HEK293T (cell line): ENCODE results near the gene DTNBP1.
A peak's percentile ranks its signal among the peaks of the same experiment; 100 is the strongest.

Source experiments
- CTCF ChIA-PET: fragments of 350-600 bp; formaldehyde crosslinking; extraction: SDS; loops from one replicate; lab custom pipeline; 2021; ENCODE audit warnings: antibody characterized with exemption, inconsistent platforms; lab: Yijun Ruan, JAX
- POLR2A ChIA-PET: fragments of 350-600 bp; formaldehyde crosslinking; extraction: SDS; loops from one replicate; lab custom pipeline; 2020; ENCODE audit warnings: antibody characterized with exemption, inconsistent platforms; lab: Yijun Ruan, JAX
- DNase-seq: peaks from one replicate; pipeline ENCODE4 v3.0.0; 2012; ENCODE audit warnings: mixed read lengths; ENCODE audit errors: extremely low spot score
- ARNT ChIP-seq: fragments of 450-650 bp; IDR thresholded peaks from 2 replicates; pipeline ENCODE4 v1.6.1; 2017; ENCODE audit warnings: mild to moderate bottlenecking
- BHLHE40 ChIP-seq: fragments of 450-650 bp; IDR thresholded peaks from 2 replicates; pipeline ENCODE4 v1.6.1; 2016; ENCODE audit warnings: mild to moderate bottlenecking, moderate library complexity, borderline replicate concordance
- CTBP1 ChIP-seq: fragments of 450-650 bp; IDR thresholded peaks from 2 replicates; pipeline ENCODE4 v1.6.1; 2016; ENCODE audit warnings: borderline replicate concordance
- ELF4 ChIP-seq: fragments of 450-650 bp; IDR thresholded peaks from 2 replicates; pipeline ENCODE4 v1.6.1; 2017; ENCODE audit warnings: antibody characterized with exemption
- FOXA1 ChIP-seq: fragments of 450-650 bp; IDR thresholded peaks from 2 replicates; pipeline ENCODE4 v1.6.1; 2016; ENCODE audit warnings: mild to moderate bottlenecking
- FOXK2 ChIP-seq: fragments of 450-650 bp; IDR thresholded peaks from 2 replicates; pipeline ENCODE4 v1.6.1; 2016; ENCODE audit warnings: mild to moderate bottlenecking
- FOXM1 ChIP-seq: fragments of 450-650 bp; IDR thresholded peaks from 2 replicates; pipeline ENCODE4 v1.6.1; 2017; ENCODE audit warnings: mild to moderate bottlenecking, borderline replicate concordance
- HDGF ChIP-seq: fragments of 450-650 bp; IDR thresholded peaks from 2 replicates; pipeline ENCODE4 v1.6.1; 2017; ENCODE audit warnings: antibody characterized with exemption, borderline replicate concordance
- L3MBTL2 ChIP-seq: fragments of 450-650 bp; conservative IDR thresholded peaks from 2 replicates; pipeline ENCODE4 v1.6.1; 2016; ENCODE audit warnings: mild to moderate bottlenecking
- LEF1 ChIP-seq: fragments of 450-650 bp; IDR thresholded peaks from 2 replicates; pipeline ENCODE4 v1.6.1; 2017; ENCODE audit warnings: mild to moderate bottlenecking, borderline replicate concordance
- NFRKB ChIP-seq: fragments of 450-650 bp; IDR thresholded peaks from 2 replicates; pipeline ENCODE4 v1.6.1; 2016; ENCODE audit warnings: mild to moderate bottlenecking, moderate library complexity
- PKNOX1 ChIP-seq: fragments of 450-650 bp; IDR thresholded peaks from 2 replicates; pipeline ENCODE4 v1.6.1; 2016
- SP1 ChIP-seq: fragments of 450-650 bp; IDR thresholded peaks from 2 replicates; pipeline ENCODE4 v1.6.1; 2017
- SUZ12 ChIP-seq: fragments of 450-650 bp; IDR thresholded peaks from 2 replicates; pipeline ENCODE4 v1.6.1; 2016; ENCODE audit warnings: mild to moderate bottlenecking
- TARDBP ChIP-seq: fragments of 450-650 bp; IDR thresholded peaks from 2 replicates; pipeline ENCODE4 v1.6.1; 2016
- ZNF384 ChIP-seq: fragments of 450-650 bp; IDR thresholded peaks from 2 replicates; pipeline ENCODE4 v1.6.1; 2016

Gene DTNBP1

GRCh38 chr6:15551798-15552197 is 111.0 kb downstream of the DTNBP1 start:
- CTCF ChIA-PET: no interaction called here
- POLR2A ChIA-PET: no interaction called here
- DNase-seq: peak; percentile 24
- TF ChIP-seq FOXA1 (no peak), NFRKB (no peak), ELF4 (no peak), ARNT (no peak), FOXM1 (no peak)

GRCh38 chr6:15551262-15551661 is 111.6 kb downstream of the DTNBP1 start:
- DNase-seq: no peak
- ChIA-PET CTCF (no interaction called here), POLR2A (no interaction called here)
- TF ChIP-seq LEF1: no peak
- TF ChIP-seq BHLHE40: no peak
- TF ChIP-seq SUZ12: no peak
- TF ChIP-seq ARNT: no peak
- TF ChIP-seq ELF4: no peak
- TF ChIP-seq SP1: no peak
- no peak for TF ChIP-seq FOXK2
- TF ChIP-seq PKNOX1: no peak
- TF ChIP-seq FOXA1: no peak
- no peak for TF ChIP-seq CTBP1
- no peak for TF ChIP-seq NFRKB
- no peak for TF ChIP-seq ZNF384
- TF ChIP-seq TARDBP: no peak
- TF ChIP-seq HDGF: no peak
- TF ChIP-seq L3MBTL2: no peak
- TF ChIP-seq FOXM1: no peak

GRCh38 chr6:15550546-15551123 is 112.2 kb downstream of the DTNBP1 start:
- ChIA-PET POLR2A (no interaction called here), CTCF (no interaction called here)
- DNase-seq: no peak
- no peak for TF ChIP-seq ARNT

- CTCF ChIA-PET: no interaction called here
- DNase-seq: no peak
- no peak for TF ChIP-seq L3MBTL2
- no peak for TF ChIP-seq HDGF
- no peak for TF ChIP-seq ZNF384
- TF ChIP-seq BHLHE40: no peak
- TF ChIP-seq CTBP1: no peak
- no peak for TF ChIP-seq ARNT
- TF ChIP-seq FOXM1: no peak
- TF ChIP-seq FOXA1: no peak
- TF ChIP-seq NFRKB: no peak
- TF ChIP-seq SUZ12: no peak
- no peak for TF ChIP-seq ELF4
- TF ChIP-seq FOXK2: no peak
- no peak for TF ChIP-seq LEF1
- TF ChIP-seq TARDBP: no peak
- TF ChIP-seq SP1: no peak
- POLR2A ChIA-PET: no interaction called here
These were observed 113.5 kb downstream of the DTNBP1 start for GRCh38 chr6:15549371-15549770.

GRCh38 chr6:15547400-15547799 is 115.4 kb downstream of the DTNBP1 start:
- ChIA-PET CTCF (no interaction called here), POLR2A (no interaction called here)
- no peak for DNase-seq
- TF ChIP-seq FOXA1 (no peak), TARDBP (no peak), PKNOX1 (no peak), SP1 (no peak), FOXM1 (no peak), CTBP1 (no peak), NFRKB (no peak), HDGF (no peak), ARNT (no peak), FOXK2 (no peak), LEF1 (no peak), SUZ12 (no peak)

GRCh38 chr6:15546591-15546990 is 116.2 kb downstream of the DTNBP1 start:
- ChIA-PET POLR2A (no interaction called here), CTCF (no interaction called here)
- TF ChIP-seq L3MBTL2: no peak
- TF ChIP-seq NFRKB: no peak
- TF ChIP-seq ELF4: no peak
- no peak for TF ChIP-seq ARNT
- no peak for TF ChIP-seq FOXK2
- no peak for TF ChIP-seq SUZ12
- no peak for TF ChIP-seq PKNOX1
- no peak for TF ChIP-seq CTBP1
- no peak for TF ChIP-seq HDGF
- no peak for DNase-seq
